Measurements from ENCODE around the gene PPP1R3E. TPM values are rescaled to one million over a fixed set of nuclear protein-coding genes. Genes with fewer than 3 reads are reported as not detected.
"Not testable (repeated sequence)": the region's sequence is repeated elsewhere in the genome, so short reads cannot be mapped to it uniquely, and the experiment has no call there.

The PPP1R3E gene
- total RNA-seq, 1 experiment from 2014 or later, result 10.9 TPM

GRCh38 chr14:23326491-23327332, 24.1 kb upstream of the PPP1R3E start:
- POLR2A ChIA-PET (ENCODE audit: low non-redundant PET), result interaction anchor here (0.6 kb wide), 1 partner anchor 27 kb away, joined by 4 read pairs; no protein-coding TSS in a partner anchor
- Histone ChIP-seq H3K4me3 (ENCODE audit: low read depth, low read length, poor library complexity, severe bottlenecking) (no peak overlapping the region), H3K4me1 (ENCODE audit: insufficient read depth, low read length, poor library complexity, severe bottlenecking) (peaks cover 10% of the 10 kb centered on the region), H3K9me3 (ENCODE audit: low read depth, low read length, poor library complexity, severe bottlenecking) (no peaks in the 10 kb centered on the region), H3K36me3 (ENCODE audit: insufficient read depth, low read length, poor library complexity, severe bottlenecking) (peaks cover 36% of the 10 kb centered on the region), H3K27me3 (replicated peaks; ENCODE audit: insufficient read depth, low read depth, low read length, poor library complexity) (no peaks in the 10 kb centered on the region), H3K27ac (ENCODE audit: low read depth, low read length, poor library complexity, severe bottlenecking) (no peak overlapping the region)
- intact Hi-C loops (cut with micrococcal nuclease; ENCODE audit: unreplicated experiment), result no loop called here
- TF ChIP-seq EZH2 (IDR thresholded peaks at IDR 0.05; ENCODE audit: borderline replicate concordance, low read depth, low read length, poor library complexity, severe bottlenecking) (no peak), CTCF (conservative IDR thresholded peaks at IDR 0.05; ENCODE audit: low read depth, low read length) (no peak)
- CTCF ChIA-PET, result no interaction called here
- no TSS peak for BruUV-seq (replicated peaks)
- no peak for DNase-seq (ENCODE audit: low spot score)

- H3K4me3 ChIP-seq (ENCODE audit: low read depth, low read length, poor library complexity, severe bottlenecking); DNase-seq (ENCODE audit: low spot score); CTCF ChIA-PET; BruUV-seq (replicated peaks); H3K27me3 ChIP-seq (replicated peaks; ENCODE audit: insufficient read depth, low read depth, low read length, poor library complexity); intact Hi-C loops (cut with micrococcal nuclease; ENCODE audit: unreplicated experiment); H3K4me1 ChIP-seq (ENCODE audit: insufficient read depth, low read length, poor library complexity, severe bottlenecking); H3K9me3 ChIP-seq (ENCODE audit: low read depth, low read length, poor library complexity, severe bottlenecking): not testable (repeated sequence)
- POLR2A ChIA-PET (ENCODE audit: low non-redundant PET), result interaction anchor here (0.7 kb wide), 1 partner anchor 605 kb away, joined by 3 read pairs; no protein-coding TSS in a partner anchor
- peak overlapping the region; percentile 38 for H3K27ac ChIP-seq (ENCODE audit: low read depth, low read length, poor library complexity, severe bottlenecking)
- H3K36me3 ChIP-seq (ENCODE audit: insufficient read depth, low read length, poor library complexity, severe bottlenecking), result peaks cover 36% of the 10 kb centered on the region
These were observed 23.1 kb upstream of the PPP1R3E start for GRCh38 chr14:23325746-23326145.

GRCh38 chr14:23324993-23325392, 22.3 kb upstream of the PPP1R3E start:
- no peak for DNase-seq (ENCODE audit: low spot score)
- Histone ChIP-seq H3K27ac (ENCODE audit: low read depth, low read length, poor library complexity, severe bottlenecking) (no peak overlapping the region), H3K36me3 (ENCODE audit: insufficient read depth, low read length, poor library complexity, severe bottlenecking) (peaks cover 37% of the 10 kb centered on the region), H3K4me1 (ENCODE audit: insufficient read depth, low read length, poor library complexity, severe bottlenecking) (peaks cover 13% of the 10 kb centered on the region), H3K27me3 (replicated peaks; ENCODE audit: insufficient read depth, low read depth, low read length, poor library complexity) (no peaks in the 10 kb centered on the region), H3K4me3 (ENCODE audit: low read depth, low read length, poor library complexity, severe bottlenecking) (no peak overlapping the region), H3K9me3 (ENCODE audit: low read depth, low read length, poor library complexity, severe bottlenecking) (no peaks in the 10 kb centered on the region)
- TF ChIP-seq CTCF (conservative IDR thresholded peaks at IDR 0.05; ENCODE audit: low read depth, low read length) (no peak), EZH2 (IDR thresholded peaks at IDR 0.05; ENCODE audit: borderline replicate concordance, low read depth, low read length, poor library complexity, severe bottlenecking) (no peak)
- intact Hi-C loops (cut with micrococcal nuclease; ENCODE audit: unreplicated experiment), result loop anchor here (5.0 kb wide), 2 partner anchors 42 to 142 kb away; partner anchors contain the start of genes EFS and NGDN
- ChIA-PET CTCF (no interaction called here), POLR2A (ENCODE audit: low non-redundant PET) (no interaction called here)
- no TSS peak for BruUV-seq (replicated peaks)
